HepG2 (cell line): ENCODE data around the gene NFKBIA. TPM values are rescaled to one million over a fixed set of nuclear protein-coding genes. Genes with fewer than 3 reads are reported as not detected.
A peak's percentile ranks its signal among the peaks of the same experiment; 100 is the strongest.

ENCODE experiments used
- ARID2 ChIP-seq: sonication (generic); formaldehyde crosslinking; IDR thresholded peaks from 2 replicates; pipeline ENCODE4 v1.8.1; 2022; ENCODE audit warnings: mild to moderate bottlenecking, missing genetic modification reagents, borderline replicate concordance
- ELF3 ChIP-seq: IDR thresholded peaks from 2 replicates; pipeline ENCODE4 v1.6.1; 2016; ENCODE audit warnings: missing genetic modification reagents, missing compliant biosample characterization
- FOSL1 ChIP-seq: sonication (generic); formaldehyde crosslinking; IDR thresholded peaks from 2 replicates; pipeline ENCODE4 v1.9.0; 2021; ENCODE audit warnings: missing genetic modification reagents, borderline replicate concordance
- FOSL2 ChIP-seq: sonication (generic); formaldehyde crosslinking; IDR thresholded peaks from 2 replicates; pipeline ENCODE4 v1.4.0; 2020; ENCODE audit warnings: missing genetic modification reagents
- FOXA3 ChIP-seq: IDR thresholded peaks from 2 replicates; pipeline ENCODE4 v1.6.1; 2016; ENCODE audit warnings: missing genetic modification reagents, missing compliant biosample characterization
- FOXM1 ChIP-seq: sonication (generic); formaldehyde crosslinking; IDR thresholded peaks from 2 replicates; pipeline ENCODE4 v1.5.0; 2020; ENCODE audit warnings: missing genetic modification reagents
- MIER3 ChIP-seq: IDR thresholded peaks from 2 replicates; pipeline ENCODE4 v1.6.1; 2016; ENCODE audit warnings: missing compliant biosample characterization, borderline replicate concordance
- MYC ChIP-seq: sonication (generic); formaldehyde crosslinking; IDR thresholded peaks from 2 replicates; pipeline ENCODE4 v1.9.0; 2021; ENCODE audit warnings: missing genetic modification reagents, borderline replicate concordance
- MYNN ChIP-seq: sonication (generic); formaldehyde crosslinking; IDR thresholded peaks from 2 replicates; pipeline ENCODE4 v1.4.0; 2020; ENCODE audit warnings: mild to moderate bottlenecking, low read depth, missing genetic modification reagents
- NPAS2 ChIP-seq: sonication (generic); formaldehyde crosslinking; IDR thresholded peaks from 2 replicates; pipeline ENCODE4 v1.8.0; 2022; ENCODE audit warnings: mild to moderate bottlenecking, missing genetic modification reagents, borderline replicate concordance
- ONECUT2 ChIP-seq: sonication (generic); formaldehyde crosslinking; IDR thresholded peaks from 2 replicates; pipeline ENCODE4 v1.4.0; 2020; ENCODE audit warnings: missing genetic modification reagents
- PAF1 ChIP-seq: IDR thresholded peaks from 2 replicates; pipeline ENCODE4 v1.6.1; 2016; ENCODE audit warnings: missing genetic modification reagents, missing compliant biosample characterization
- SRSF4 ChIP-seq: fragments of 200-400 bp; formaldehyde crosslinking; IDR thresholded peaks from one replicate; pipeline ENCODE4 v1.6.1; 2018; ENCODE audit warnings: mild to moderate bottlenecking, low read depth, low read length, moderate library complexity; ENCODE audit not compliant: poor library complexity, severe bottlenecking
- ZBTB33 ChIP-seq: sonication (generic); formaldehyde crosslinking; IDR thresholded peaks from 2 replicates; pipeline ENCODE4 v1.4.0; 2020; ENCODE audit warnings: missing genetic modification reagents
- ZFP41 ChIP-seq: sonication (generic); formaldehyde crosslinking; IDR thresholded peaks from 2 replicates; pipeline ENCODE4 v1.4.0; 2020; ENCODE audit warnings: mild to moderate bottlenecking, missing genetic modification reagents, borderline replicate concordance
- ZFP62 ChIP-seq: sonication (generic); formaldehyde crosslinking; IDR thresholded peaks from 2 replicates; pipeline ENCODE4 v1.4.0; 2020; ENCODE audit warnings: missing genetic modification reagents
- ZMAT3 ChIP-seq: sonication (generic); formaldehyde crosslinking; conservative IDR thresholded peaks from 2 replicates; pipeline ENCODE4 v1.7.0; 2021; ENCODE audit warnings: missing genetic modification reagents
- ZNF136 ChIP-seq: sonication (generic); formaldehyde crosslinking; IDR thresholded peaks from 2 replicates; pipeline ENCODE4 v1.8.1; 2022; ENCODE audit warnings: low read depth, mild to moderate bottlenecking, moderate library complexity, missing genetic modification reagents
- ZNF296 ChIP-seq: sonication (generic); formaldehyde crosslinking; conservative IDR thresholded peaks from 2 replicates; pipeline ENCODE4 v1.5.0; 2020; ENCODE audit warnings: mild to moderate bottlenecking, missing genetic modification reagents
- ZNF367 ChIP-seq: sonication (generic); formaldehyde crosslinking; IDR thresholded peaks from 2 replicates; pipeline ENCODE4 v1.4.0; 2020; ENCODE audit warnings: missing genetic modification reagents, borderline replicate concordance
- ZNF510 ChIP-seq: sonication (generic); formaldehyde crosslinking; IDR thresholded peaks from 2 replicates; pipeline ENCODE4 v1.4.0; 2020; ENCODE audit warnings: low read depth, mild to moderate bottlenecking, missing genetic modification reagents
- ZNF512B ChIP-seq: sonication (generic); formaldehyde crosslinking; IDR thresholded peaks from 2 replicates; pipeline ENCODE4 v1.5.1; 2020; ENCODE audit warnings: missing genetic modification reagents, mild to moderate bottlenecking, borderline replicate concordance
- ZNF530 ChIP-seq: sonication (generic); formaldehyde crosslinking; IDR thresholded peaks from 2 replicates; pipeline ENCODE4 v1.5.0; 2020; ENCODE audit warnings: low read depth, mild to moderate bottlenecking, missing genetic modification reagents
- ZNF7 ChIP-seq: IDR thresholded peaks from 2 replicates; pipeline ENCODE4 v1.6.1; 2016; ENCODE audit warnings: missing biosample characterization, missing genetic modification reagents
- ZNF850 ChIP-seq: sonication (generic); formaldehyde crosslinking; conservative IDR thresholded peaks from 2 replicates; pipeline ENCODE4 v1.9.0; 2021; ENCODE audit warnings: mild to moderate bottlenecking, missing genetic modification reagents
- polyA plus RNA-seq, 8 experiments: library from polyadenylated mRNA; depleted of rRNA in 3 of 8; stranded (reverse) in 7 of 8; unstranded in 1 of 8; fragments of >200 nt; fragmentation: Illumina TruSeq in 4 of 8; extraction: Trizol in 4 of 8; gene quantifications; 2 replicates each; pipeline versions ENCODE4 v1.2.1 to v1.2.3, GENCODE V29; 2011 to 2016; ENCODE audit warnings: low read depth in 4 of 8, missing spikeins in 1 of 8, mixed read lengths in 1 of 8; ENCODE audit not compliant: insufficient read depth in 1 of 8
- total RNA-seq, 5 experiments: library from RNA; depleted of rRNA; stranded (reverse); fragments of >200 nt; fragmentation: Illumina TruSeq; extraction: Trizol; gene quantifications; 2 replicates each; pipeline ENCODE4 v1.2.3, GENCODE V29; 2016; ENCODE audit warnings: low read depth in 1 of 5

NFKBIA gene
- total and polyA plus RNA-seq, 2 of the 13 experiments (the other 11 are each of a cell fraction or from before 2014, with no cell fraction given): 197 to 319 TPM

- TF ChIP-seq ZNF512B (CRISPR knock-in tag): no peak
- TF ChIP-seq FOSL2 (CRISPR knock-in tag): peak; percentile 94
- TF ChIP-seq ZNF850: no peak
- TF ChIP-seq PAF1 (CRISPR knock-in tag): no peak
- no peak for TF ChIP-seq MYNN (CRISPR knock-in tag)
- TF ChIP-seq FOXM1 (CRISPR knock-in tag): no peak
- TF ChIP-seq ZNF367 (CRISPR knock-in tag): no peak
- TF ChIP-seq ELF3: peak; percentile 83
- TF ChIP-seq ZNF296 (CRISPR knock-in tag): no peak
- no peak for TF ChIP-seq ONECUT2
- TF ChIP-seq FOSL1 (CRISPR knock-in tag): peak; percentile 86
- peak; percentile 91 for TF ChIP-seq ARID2
- peak; percentile 71 for TF ChIP-seq MYC (CRISPR knock-in tag)
- no peak; the same call in 1 of the 2 replicates for TF ChIP-seq ZNF7 (CRISPR knock-in tag)
- peak; percentile 91; the same call in 1 of the 2 replicates for TF ChIP-seq ZFP62
- TF ChIP-seq FOXA3: peak; percentile 88
- TF ChIP-seq ZNF510: peak; percentile 93
- TF ChIP-seq SRSF4: no peak
- peak; percentile 25; the same call in 1 of the 2 replicates for TF ChIP-seq ZMAT3 (CRISPR knock-in tag)
- no peak for TF ChIP-seq ZNF530 (CRISPR knock-in tag)
- TF ChIP-seq MIER3 (CRISPR knock-in tag): 0 out of 2 replicates have a peak, but pooled peaks have one; percentile 20
- no peak for TF ChIP-seq ZBTB33 (CRISPR knock-in tag)
- no peak for TF ChIP-seq NPAS2 (CRISPR knock-in tag)
- peak; percentile 85; the same call in 1 of the 2 replicates for TF ChIP-seq ZNF136 (CRISPR knock-in tag)
- TF ChIP-seq ZFP41: no peak
Measured at GRCh38 chr14:35355981-35356841, 48.3 kb downstream of the NFKBIA start (continued).
